WI38 (cell line): Measurements from ENCODE around the gene CGB3.

Source experiments
- H3K4me3 ChIP-seq: 2 replicates; pipeline ENCODE4 v1.5.1; 2011; ENCODE audit warnings: low read depth, mild to moderate bottlenecking, control low read depth, low read length
- CTCF ChIP-seq: IDR thresholded peaks from 2 replicates; pipeline ENCODE4 v1.5.1; 2012; ENCODE audit warnings: low read depth, mild to moderate bottlenecking, control low read depth, low read length

Gene CGB3

DNA sequence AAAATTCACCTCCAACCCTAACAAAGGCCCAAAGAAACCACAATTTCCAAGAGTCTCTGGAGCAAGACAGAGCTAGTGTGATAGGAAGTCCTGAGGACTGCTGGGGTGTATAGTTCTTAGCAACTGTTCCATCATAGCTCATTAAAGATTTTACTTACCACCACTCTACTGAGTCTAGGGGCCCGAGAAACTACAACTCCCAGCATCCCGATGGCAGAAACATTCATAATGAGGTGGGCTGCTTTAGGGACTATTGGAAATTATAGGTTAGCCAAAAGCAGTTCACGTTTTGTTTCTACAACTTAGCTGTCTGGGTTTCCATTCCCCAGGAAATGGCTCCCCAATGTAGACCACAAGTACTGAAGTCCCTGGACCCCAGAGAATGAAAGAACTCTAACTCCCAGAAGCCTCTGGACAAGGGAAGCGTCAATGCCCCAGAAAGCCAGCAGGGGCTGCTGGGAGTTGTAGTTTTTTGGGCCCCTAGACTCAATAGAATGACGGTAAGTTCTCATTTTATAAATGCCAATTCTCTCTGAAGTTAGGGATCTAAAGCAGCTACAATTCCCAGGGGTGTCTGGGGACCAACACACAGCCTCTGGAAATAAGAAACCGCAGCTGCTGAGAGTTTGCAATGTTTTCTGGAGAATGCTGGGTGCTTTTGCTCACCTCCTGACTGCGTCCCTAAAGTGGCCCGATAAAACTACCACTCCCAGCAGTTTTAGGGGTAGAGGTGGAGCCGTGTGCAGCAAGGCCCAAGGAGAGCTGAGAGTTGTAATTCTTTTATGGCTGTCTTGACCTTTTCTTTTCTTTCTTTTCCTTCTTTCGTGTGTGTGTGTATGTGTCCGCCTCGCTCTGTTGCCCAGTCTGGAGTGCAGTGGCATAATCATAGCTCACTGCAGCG is 47.9 kb downstream of the CGB3 start:
- TF ChIP-seq CTCF, result no peak
- no peak overlapping the region for H3K4me3 ChIP-seq
